K562 (cell line): ENCODE measurements around the gene IP6K3. TPM values are rescaled to one million over a fixed set of nuclear protein-coding genes. Genes with fewer than 3 reads are reported as not detected.

Source experiments
- ATAC-seq: fragments of 200-7000 bp; cut with Tn5 transposase; 3 replicates; pipeline ENCODE4 v1.9.1; 2020; ENCODE audit warnings: moderate library complexity
- BruUV-seq: library from RNA; stranded (reverse); fragments of 400-500 nt; replicated peaks from 2 replicates; lab custom pipeline; 2021; lab: Mats Ljungman, UMichigan
- CTCF ChIA-PET: fragments of 300-600 bp; formaldehyde crosslinking; extraction: SDS; loops from one replicate; lab custom pipeline; 2021; ENCODE audit warnings: low intra/inter-chr PET ratio; lab: Yijun Ruan, JAX
- POLR2A ChIA-PET: fragments of 300-600, 350-650 bp; sonication (Branson Sonifier 250); formaldehyde crosslinking; extraction: SDS; loops from one replicate; lab custom pipeline; 2021; ENCODE audit warnings: antibody characterized with exemption, inconsistent platforms; lab: Yijun Ruan, JAX
- DNase-seq, 4 experiments: peaks; one replicate each; pipeline versions ENCODE4 v3.0.0 to v3.0.0-alpha.2; 2011 to 2018; ENCODE audit warnings: low spot score in 3 of 4, mixed read lengths in 3 of 4; ENCODE audit errors: extremely low read depth in 1 of 4
- FAIRE-seq: peaks from 2 replicates; lab custom pipeline; 2011; peaks lifted over from hg19 to GRCh38; lab: Jason Lieb, UNC
- H2AFZ ChIP-seq: 2 replicates; pipeline ENCODE4 v1.6.0; 2011; ENCODE audit warnings: low read depth, low read length, control low read depth, inconsistent platforms
- H3K27ac ChIP-seq: fragments of 200-600 bp; 3 replicates; pipeline ENCODE4 v1.8.0; 2011; ENCODE audit warnings: low read depth, mild to moderate bottlenecking, control low read depth, inconsistent platforms, low read length, moderate library complexity, mixed read lengths; ENCODE audit errors: extremely low read depth
- H3K27me3 ChIP-seq, 2 experiments: fragments of 300-600 bp in 1 of 2; 2 replicates in 1 of 2; 3 replicates in 1 of 2; pipeline versions ENCODE4 v1.6.0 to v1.8.0; 2011; ENCODE audit warnings: inconsistent platforms in 2 of 2, low read length in 2 of 2, mild to moderate bottlenecking in 1 of 2, mixed read lengths in 1 of 2, moderate library complexity in 1 of 2; ENCODE audit not compliant: control insufficient read depth in 2 of 2, insufficient read depth in 2 of 2
- H3K36me3 ChIP-seq: fragments of 300-600 bp; 3 replicates; pipeline ENCODE4 v1.8.0; 2011; ENCODE audit warnings: mild to moderate bottlenecking, low read length, inconsistent platforms; ENCODE audit not compliant: control insufficient read depth, insufficient read depth
- H3K4me1 ChIP-seq, 2 experiments: fragments of 200-600 bp in 1 of 2; replicated peaks in 1 of 2; 2 replicates in 1 of 2; 3 replicates in 1 of 2; pipeline versions ENCODE4 v1.5.1 to v1.8.0; 2011; ENCODE audit warnings: inconsistent platforms in 2 of 2, low read length in 2 of 2, mild to moderate bottlenecking in 1 of 2, mixed read lengths in 1 of 2, moderate library complexity in 1 of 2; ENCODE audit not compliant: control insufficient read depth in 2 of 2, insufficient read depth in 2 of 2
- H3K4me2 ChIP-seq: 2 replicates; pipeline ENCODE4 v1.6.1; 2011; ENCODE audit warnings: low read length, control low read depth, inconsistent platforms, mixed read lengths; ENCODE audit not compliant: insufficient read depth
- H3K4me3 ChIP-seq: fragments of 200-600 bp; sonication (generic), shearing (Covaris generic); 2 replicates; pipeline ENCODE4 v1.5.1; 2016; ENCODE audit warnings: control low read depth, inconsistent platforms
- H3K79me2 ChIP-seq: fragments of 200-600 bp; 3 replicates; pipeline ENCODE4 v1.8.0; 2011; ENCODE audit warnings: low read length, inconsistent platforms; ENCODE audit not compliant: control insufficient read depth, insufficient read depth
- H3K9ac ChIP-seq, 2 experiments: 2 replicates each; pipeline versions ENCODE4 v1.6.0 to v1.6.1; 2011; ENCODE audit warnings: low read depth in 2 of 2, low read length in 2 of 2, control low read depth in 1 of 2, inconsistent platforms in 1 of 2, mild to moderate bottlenecking in 1 of 2, mixed read lengths in 1 of 2; ENCODE audit not compliant: insufficient read depth in 1 of 2
- H3K9me1 ChIP-seq: one replicate; pipeline ENCODE4 v1.6.0; 2011; ENCODE audit warnings: inconsistent platforms, mild to moderate bottlenecking, low read length, moderate library complexity; ENCODE audit not compliant: control insufficient read depth, insufficient read depth
- H3K9me3 ChIP-seq: replicated peaks from 2 replicates; pipeline ENCODE4 v1.5.1; 2011; ENCODE audit warnings: low read depth, low read length, inconsistent platforms; ENCODE audit not compliant: control insufficient read depth, insufficient read depth
- H4K20me1 ChIP-seq: replicated peaks from 2 replicates; pipeline ENCODE4 v1.6.1; 2011; ENCODE audit warnings: low read length, inconsistent platforms, mixed read lengths; ENCODE audit not compliant: control insufficient read depth, insufficient read depth
- FOXO4 ChIP-seq: fragments of 450-650 bp; formaldehyde crosslinking; IDR thresholded peaks from 2 replicates; pipeline ENCODE4 v1.4.0; 2020; ENCODE audit warnings: mild to moderate bottlenecking, moderate library complexity
- STAT5B ChIP-seq: fragments of 250-450 bp; sonication (Bioruptor Pico); IDR thresholded peaks from 2 replicates; pipeline ENCODE4 v1.8.0; 2021; ENCODE audit warnings: mild to moderate bottlenecking, inconsistent platforms
- TAF7 ChIP-seq: fragments of 450-650 bp; IDR thresholded peaks from 2 replicates; pipeline ENCODE4 v1.6.1; 2016; ENCODE audit warnings: missing genetic modification characterization, missing compliant biosample characterization
- ZNF830 ChIP-seq: fragments of 250-450 bp; sonication (Bioruptor Pico); IDR thresholded peaks from 2 replicates; pipeline ENCODE4 v1.5.0; 2021; ENCODE audit warnings: mild to moderate bottlenecking
- WGBS: fragments of 100-300 bp; shearing (Covaris generic); methylation state at CpG from one replicate; pipeline ENCODE4 v1.1.6; 2016; ENCODE audit warnings: low coverage, mixed read lengths; ENCODE audit not compliant: insufficient coverage; ENCODE audit errors: missing lambda C conversion rate; 5-methylcytosine and 5-hydroxymethylcytosine counted together
- in situ Hi-C: fragments of 300-500 bp; cut with MboI; formaldehyde crosslinking; loops from 4 replicates; pipeline ENCODE4 v1.15.0; 2018; ENCODE audit warnings: inconsistent platforms, mixed read lengths
- intact Hi-C: fragments of 100-400 bp; cut with micrococcal nuclease; formaldehyde crosslinking; loops from 2 replicates; pipeline ENCODE4 v1.14.2; 2022
- polyA plus RNA-seq, 8 experiments: library from polyadenylated mRNA; depleted of rRNA in 4 of 8; stranded (reverse) in 5 of 8; unstranded in 3 of 8; fragments of >200 nt; fragmentation: Nextera tagmentation in 2 of 8; fragmentation: Illumina TruSeq in 1 of 8; extraction: Ambion mirVana in 2 of 8; extraction: Trizol in 1 of 8; gene quantifications; 2 replicates each; pipeline versions ENCODE4 v1.2.1 to v1.2.3, GENCODE V29; 2011 to 2014; ENCODE audit warnings: inconsistent platforms in 1 of 8, missing spikeins in 1 of 8
- total RNA-seq, 7 experiments: library from RNA; depleted of rRNA in 6 of 7; stranded (reverse); fragments of >200 nt in 6 of 7; fragmentation: Illumina TruSeq in 2 of 7; extraction: Trizol in 2 of 7; gene quantifications; 2 replicates each; pipeline versions ENCODE4 v1.2.1 to v1.2.3, GENCODE V29; 2011 to 2021; ENCODE audit warnings: low replicate concordance in 1 of 7

Gene IP6K3
- total and polyA plus RNA-seq, 9 of the 15 experiments (the other 6 are each of a cell fraction or from before 2014, with no cell fraction given): not detected

DNA sequence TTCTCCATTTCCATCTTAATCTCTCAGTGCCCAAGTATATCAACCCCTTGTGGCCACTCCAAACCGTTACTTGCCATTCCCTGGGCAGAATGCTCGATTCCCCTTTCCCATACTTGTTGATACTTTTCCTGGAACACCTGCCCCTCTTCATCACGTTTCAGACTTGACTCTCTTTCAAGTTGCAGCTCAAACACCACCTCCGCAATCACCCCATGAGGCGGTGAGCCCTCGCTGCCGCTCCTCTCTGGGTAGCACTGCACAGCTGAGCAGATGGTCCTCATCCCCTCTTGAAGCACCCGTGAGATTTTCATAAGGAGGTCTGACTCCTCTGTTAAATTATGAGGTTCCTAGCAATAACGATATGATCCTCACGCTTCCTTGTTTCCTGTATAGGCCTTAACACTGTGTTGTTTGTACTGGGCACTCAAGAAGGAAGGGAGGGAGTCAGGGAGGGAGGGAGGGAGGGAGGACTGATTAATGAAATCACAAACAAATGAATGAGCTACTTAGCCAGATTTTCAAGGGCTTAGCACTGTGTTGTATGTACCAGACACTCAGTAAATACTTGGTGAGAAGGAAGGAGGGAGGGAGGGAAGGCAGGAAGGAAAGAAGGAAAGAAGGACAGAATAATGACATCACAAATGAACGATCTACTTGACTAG, 27.2 kb downstream of the IP6K3 start:
- FAIRE-seq: no peak
- in situ Hi-C loops: no loop called here
- no peak overlapping the region for H3K4me2 ChIP-seq

More for the DNA sequence above, 27.2 kb downstream of the IP6K3 start:
- intact Hi-C loops: no loop called here
- H3K27me3 ChIP-seq: peaks cover 40 to 65% of the 10 kb centered on the region in 2 experiments
- ChIA-PET POLR2A (interaction anchor here (0.6 to 1.2 kb wide), 2 partner anchors 8 to 246 kb away, joined by 3 to 5 read pairs; partner anchors contain the start of gene UQCC2), CTCF (no interaction called here)
- no peaks in the 10 kb centered on the region; a peak in 1 of 5 replicates for H3K4me1 ChIP-seq
- no peak overlapping the region for H3K4me3 ChIP-seq
- no peaks in the 10 kb centered on the region for H3K9me1 ChIP-seq
- H3K27ac ChIP-seq: no peak overlapping the region
- BruUV-seq: no TSS peak
- H2AFZ ChIP-seq: no peak overlapping the region
- no peaks in the 10 kb centered on the region for H3K9me3 ChIP-seq
- no peak for DNase-seq
- H3K79me2 ChIP-seq: no peaks in the 10 kb centered on the region
- 9% methylated on average over 11 of the region's 11 CpGs for WGBS
- no peak for TF ChIP-seq ZNF830 (CRISPR knock-in tag)
- no peak for TF ChIP-seq STAT5B (CRISPR knock-in tag)
- no peak for TF ChIP-seq TAF7 (tag)
- no peak for TF ChIP-seq FOXO4 (CRISPR knock-in tag)
- TF ChIP-seq, all 486 proteins: peak for 0
- ATAC-seq: no peak
- no peaks in the 10 kb centered on the region for H4K20me1 ChIP-seq
- no peak overlapping the region for H3K9ac ChIP-seq
- H3K36me3 ChIP-seq: no peaks in the 10 kb centered on the region
